ENCODE measurements around the gene NECTIN1. TPM values are rescaled to one million over a fixed set of nuclear protein-coding genes. Genes with fewer than 3 reads are reported as not detected.

NECTIN1 gene
- total RNA-seq, 1 donor = 5.8 TPM

- no peak for DNase-seq (ENCODE audit: insufficient read length, low spot score, missing footprints)
- Histone ChIP-seq H3K4me2 (ENCODE audit: insufficient read depth, low read length) (no peak overlapping the region), H3K36me3 (ENCODE audit: insufficient read depth, low read length) (no peaks in the 10 kb centered on the region), H4K20me1 (ENCODE audit: insufficient read depth, low read length) (peaks cover 4% of the 10 kb centered on the region), H3K79me2 (ENCODE audit: insufficient read depth, low read length) (no peaks in the 10 kb centered on the region), H3K27me3 (ENCODE audit: insufficient read depth, low read length) (no peaks in the 10 kb centered on the region), H3K4me3 (ENCODE audit: insufficient read depth, low read length) (no peak overlapping the region), H3K9me3 (ENCODE audit: low read depth, low read length) (no peaks in the 10 kb centered on the region), H2AFZ (ENCODE audit: low read length) (no peak overlapping the region), H3K4me1 (ENCODE audit: insufficient read depth, low read length) (no peaks in the 10 kb centered on the region), H3K27ac (ENCODE audit: low read depth, low read length) (no peak overlapping the region)
- no peak for TF ChIP-seq CTCF (IDR thresholded peaks at IDR 0.05; ENCODE audit: extremely low read depth, low read depth, low read length)
Observed at GRCh38 chr11:119714189-119714588, 14.8 kb downstream of the NECTIN1 start.

- Histone ChIP-seq H3K4me3 (ENCODE audit: insufficient read depth, low read length) (no peak overlapping the region), H3K36me3 (ENCODE audit: insufficient read depth, low read length) (no peaks in the 10 kb centered on the region), H4K20me1 (ENCODE audit: insufficient read depth, low read length) (peaks cover 4% of the 10 kb centered on the region), H3K27ac (ENCODE audit: low read depth, low read length) (no peak overlapping the region), H3K4me2 (ENCODE audit: insufficient read depth, low read length) (no peak overlapping the region), H3K79me2 (ENCODE audit: insufficient read depth, low read length) (no peaks in the 10 kb centered on the region), H3K27me3 (ENCODE audit: insufficient read depth, low read length) (no peaks in the 10 kb centered on the region), H3K9me3 (ENCODE audit: low read depth, low read length) (no peaks in the 10 kb centered on the region), H3K4me1 (ENCODE audit: insufficient read depth, low read length) (no peaks in the 10 kb centered on the region), H2AFZ (ENCODE audit: low read length) (no peak overlapping the region)
- DNase-seq (ENCODE audit: insufficient read length, low spot score, missing footprints) = no peak
- TF ChIP-seq CTCF (IDR thresholded peaks at IDR 0.05; ENCODE audit: extremely low read depth, low read depth, low read length) = no peak
Observed at GRCh38 chr11:119713359-119714040, 15.5 kb downstream of the NECTIN1 start.

- no peak overlapping the region for H2AFZ ChIP-seq (ENCODE audit: low read length)
- no peak overlapping the region for H3K4me3 ChIP-seq (ENCODE audit: insufficient read depth, low read length)
- no peak overlapping the region for H3K4me2 ChIP-seq (ENCODE audit: insufficient read depth, low read length)
- H3K4me1 ChIP-seq (ENCODE audit: insufficient read depth, low read length) = no peaks in the 10 kb centered on the region
- no peaks in the 10 kb centered on the region for H3K36me3 ChIP-seq (ENCODE audit: insufficient read depth, low read length)
- no peaks in the 10 kb centered on the region for H3K27me3 ChIP-seq (ENCODE audit: insufficient read depth, low read length)
- H3K9me3 ChIP-seq (ENCODE audit: low read depth, low read length) = no peaks in the 10 kb centered on the region
- peaks cover 4% of the 10 kb centered on the region for H4K20me1 ChIP-seq (ENCODE audit: insufficient read depth, low read length)
- no peak for DNase-seq (ENCODE audit: insufficient read length, low spot score, missing footprints)
- H3K27ac ChIP-seq (ENCODE audit: low read depth, low read length) = no peak overlapping the region
- TF ChIP-seq CTCF (IDR thresholded peaks at IDR 0.05; ENCODE audit: extremely low read depth, low read depth, low read length) = no peak
- no peaks in the 10 kb centered on the region for H3K79me2 ChIP-seq (ENCODE audit: insufficient read depth, low read length)
Observed at GRCh38 chr11:119712459-119713358, 16.3 kb downstream of the NECTIN1 start.

- Histone ChIP-seq H3K4me1 (ENCODE audit: insufficient read depth, low read length) (no peaks in the 10 kb centered on the region), H3K36me3 (ENCODE audit: insufficient read depth, low read length) (no peaks in the 10 kb centered on the region), H4K20me1 (ENCODE audit: insufficient read depth, low read length) (peaks cover 4% of the 10 kb centered on the region), H3K9me3 (ENCODE audit: low read depth, low read length) (no peaks in the 10 kb centered on the region), H3K79me2 (ENCODE audit: insufficient read depth, low read length) (no peaks in the 10 kb centered on the region), H3K4me2 (ENCODE audit: insufficient read depth, low read length) (no peak overlapping the region), H3K27ac (ENCODE audit: low read depth, low read length) (no peak overlapping the region), H3K27me3 (ENCODE audit: insufficient read depth, low read length) (no peaks in the 10 kb centered on the region), H2AFZ (ENCODE audit: low read length) (no peak overlapping the region), H3K4me3 (ENCODE audit: insufficient read depth, low read length) (no peak overlapping the region)
- TF ChIP-seq CTCF (IDR thresholded peaks at IDR 0.05; ENCODE audit: extremely low read depth, low read depth, low read length) = no peak
- DNase-seq (ENCODE audit: insufficient read length, low spot score, missing footprints) = peak; percentile 42
Observed at GRCh38 chr11:119712006-119712405, 17.0 kb downstream of the NECTIN1 start.
